ENCODE data around the gene WFDC5. TPM values are rescaled to one million over a fixed set of nuclear protein-coding genes. Genes with fewer than 3 reads are reported as not detected.
A peak's percentile ranks its signal among the peaks of the same experiment; 100 is the strongest.

WFDC5 gene
- total RNA-seq, 1 donor from 2014 or later = not detected

DNA sequence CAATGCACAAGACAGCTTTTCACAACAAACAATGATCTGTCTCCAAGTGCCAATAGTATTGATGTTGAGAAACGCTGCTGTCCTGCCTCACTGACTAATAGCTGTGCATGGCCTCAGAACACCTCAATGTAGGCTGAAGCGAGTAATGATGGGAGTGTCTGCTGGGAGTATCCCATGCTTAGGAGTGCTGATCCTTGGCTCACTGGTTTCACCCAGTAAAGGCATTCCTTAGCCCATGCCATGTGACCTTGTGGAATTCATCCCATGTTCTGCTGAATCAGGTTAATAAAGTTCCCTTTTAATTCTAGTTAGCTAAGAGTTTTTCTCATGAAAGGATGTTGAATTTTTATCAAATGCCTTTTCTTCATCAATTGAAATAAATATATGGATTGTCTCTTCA is 13.1 kb upstream of the WFDC5 start:
- H3K9ac ChIP-seq = no peak overlapping the region
- no peaks in the 10 kb centered on the region for H3K4me1 ChIP-seq
- H2AFZ ChIP-seq (replicated peaks) = no peak overlapping the region
- no peak for DNase-seq (ENCODE audit: low spot score)
- peaks cover 3% of the 10 kb centered on the region for H3K27me3 Mint-ChIP-seq (ENCODE audit: insufficient read depth, low read depth)
- no peak overlapping the region for H3K27ac Mint-ChIP-seq
- H3K79me2 ChIP-seq (ENCODE audit: low read depth) = no peaks in the 10 kb centered on the region
- H3K4me1 Mint-ChIP-seq = no peaks in the 10 kb centered on the region
- TF ChIP-seq EZH2 (IDR thresholded peaks at IDR 0.05) (no peak), EZH2phosphoT487 (IDR thresholded peaks at IDR 0.05) (no peak)
- TF ChIP-seq, protein P1, sequence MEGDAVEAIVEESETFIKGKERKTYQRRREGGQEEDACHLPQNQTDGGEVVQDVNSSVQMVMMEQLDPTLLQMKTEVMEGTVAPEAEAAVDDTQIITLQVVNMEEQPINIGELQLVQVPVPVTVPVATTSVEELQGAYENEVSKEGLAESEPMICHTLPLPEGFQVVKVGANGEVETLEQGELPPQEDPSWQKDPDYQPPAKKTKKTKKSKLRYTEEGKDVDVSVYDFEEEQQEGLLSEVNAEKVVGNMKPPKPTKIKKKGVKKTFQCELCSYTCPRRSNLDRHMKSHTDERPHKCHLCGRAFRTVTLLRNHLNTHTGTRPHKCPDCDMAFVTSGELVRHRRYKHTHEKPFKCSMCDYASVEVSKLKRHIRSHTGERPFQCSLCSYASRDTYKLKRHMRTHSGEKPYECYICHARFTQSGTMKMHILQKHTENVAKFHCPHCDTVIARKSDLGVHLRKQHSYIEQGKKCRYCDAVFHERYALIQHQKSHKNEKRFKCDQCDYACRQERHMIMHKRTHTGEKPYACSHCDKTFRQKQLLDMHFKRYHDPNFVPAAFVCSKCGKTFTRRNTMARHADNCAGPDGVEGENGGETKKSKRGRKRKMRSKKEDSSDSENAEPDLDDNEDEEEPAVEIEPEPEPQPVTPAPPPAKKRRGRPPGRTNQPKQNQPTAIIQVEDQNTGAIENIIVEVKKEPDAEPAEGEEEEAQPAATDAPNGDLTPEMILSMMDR (IDR thresholded peaks at IDR 0.05) = no peak
- peaks cover 25% of the 10 kb centered on the region for H3K27me3 ChIP-seq
- H4K20me1 ChIP-seq (ENCODE audit: low read depth) = no peaks in the 10 kb centered on the region
- H3K4me3 Mint-ChIP-seq = no peak overlapping the region
- no peak overlapping the region for H3K27ac ChIP-seq
- H3K9me3 ChIP-seq (ENCODE audit: low read depth) = no peaks in the 10 kb centered on the region
- H3K9me3 Mint-ChIP-seq = no peaks in the 10 kb centered on the region
- no peaks in the 10 kb centered on the region for H3F3A ChIP-seq (ENCODE audit: low read depth)
- no peak overlapping the region for H3K4me3 ChIP-seq
- H3K36me3 Mint-ChIP-seq = no peaks in the 10 kb centered on the region
- H3K36me3 ChIP-seq = no peaks in the 10 kb centered on the region
- H3K4me2 ChIP-seq = no peak overlapping the region

DNA sequence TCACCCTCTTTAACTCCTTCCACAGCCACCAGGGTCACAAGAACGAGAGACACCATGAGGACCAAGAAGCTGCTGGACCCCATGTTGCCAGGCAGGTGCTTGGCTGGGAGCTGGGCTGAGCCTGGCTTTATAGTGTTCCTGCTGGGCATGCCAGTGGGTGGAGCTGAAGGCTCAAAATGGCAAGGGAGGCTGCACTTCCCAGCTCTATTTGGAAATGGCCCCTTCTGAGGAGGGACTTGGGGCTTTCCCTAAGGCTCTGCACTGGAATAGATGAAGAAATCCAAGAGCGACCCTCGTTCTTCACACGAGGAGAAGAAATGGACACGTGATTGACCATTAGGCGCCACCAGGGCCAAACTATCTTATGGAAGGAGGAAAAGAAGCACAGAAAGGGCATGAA is 9.4 kb upstream of the WFDC5 start, which contains the start of gene WFDC12:
Gene WFDC12 (minus strand): TSS at position 101 of the 400 bp plus-strand sequence. CDS start 18 bp downstream, at position 83.
- Mint-ChIP-seq H3K27ac (peak within 1 kb of the TSS; percentile 34), H3K9me3 (no peaks in the 10 kb centered on the region), H3K36me3 (no peaks in the 10 kb centered on the region), H3K4me1 (no peaks in the 10 kb centered on the region), H3K4me3 (no peak within 1 kb of the TSS), H3K27me3 (ENCODE audit: insufficient read depth, low read depth) (peaks cover 3% of the 10 kb centered on the region)
- H3K9me3 ChIP-seq (ENCODE audit: low read depth) = no peaks in the 10 kb centered on the region
- no peaks in the 10 kb centered on the region for H3K79me2 ChIP-seq (ENCODE audit: low read depth)
- no peaks in the 10 kb centered on the region for H3K4me1 ChIP-seq
- no peak within 1 kb of the TSS for H2AFZ ChIP-seq (replicated peaks)
- H3K4me2 ChIP-seq = no peak within 1 kb of the TSS
- no peak within 1 kb of the TSS for H3K9ac ChIP-seq
- no peaks in the 10 kb centered on the region for H3F3A ChIP-seq (ENCODE audit: low read depth)
- no peaks in the 10 kb centered on the region for H4K20me1 ChIP-seq (ENCODE audit: low read depth)
- H3K27me3 ChIP-seq = no peaks in the 10 kb centered on the region
- no peak within 1 kb of the TSS for H3K4me3 ChIP-seq
- no peaks in the 10 kb centered on the region for H3K36me3 ChIP-seq
- H3K27ac ChIP-seq = no peak within 1 kb of the TSS
- DNase-seq (ENCODE audit: low spot score) = no peak
- TF ChIP-seq EZH2 (IDR thresholded peaks at IDR 0.05) (no peak), EZH2phosphoT487 (IDR thresholded peaks at IDR 0.05) (no peak)
- TF ChIP-seq, protein P1 (IDR thresholded peaks at IDR 0.05) = no peak

DNA sequence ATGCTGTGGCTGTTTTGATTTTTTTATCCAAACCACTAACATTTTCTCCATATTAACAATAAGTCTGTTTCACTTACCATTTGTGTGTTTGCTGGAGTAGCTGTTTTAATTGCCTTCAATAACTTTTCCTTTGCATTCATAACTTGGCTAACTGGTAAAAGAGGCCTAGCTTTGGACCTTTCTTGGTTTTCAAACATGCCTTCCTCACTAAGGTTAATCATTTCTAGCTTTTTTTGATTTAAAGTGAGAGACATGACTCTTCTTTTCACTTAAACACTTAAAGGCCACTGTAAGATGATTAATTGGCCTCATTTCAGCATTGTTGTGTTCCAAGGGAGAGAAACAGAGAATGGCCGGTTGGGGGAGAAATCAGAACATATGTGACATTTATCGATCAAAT is 6.4 kb upstream of the WFDC5 start:
- no peaks in the 10 kb centered on the region for H4K20me1 ChIP-seq (ENCODE audit: low read depth)
- no peaks in the 10 kb centered on the region for H3K4me1 ChIP-seq
- DNase-seq (ENCODE audit: low spot score) = no peak
- H3K4me2 ChIP-seq = no peak overlapping the region
- no peak overlapping the region for H3K4me3 Mint-ChIP-seq
- H3K9me3 Mint-ChIP-seq = no peaks in the 10 kb centered on the region
- H3K9me3 ChIP-seq (ENCODE audit: low read depth) = no peaks in the 10 kb centered on the region
- no peak overlapping the region for H3K27ac Mint-ChIP-seq
- H3K36me3 Mint-ChIP-seq = no peaks in the 10 kb centered on the region
- no peaks in the 10 kb centered on the region for H3K4me1 Mint-ChIP-seq
- no peaks in the 10 kb centered on the region for H3K79me2 ChIP-seq (ENCODE audit: low read depth)
- no peaks in the 10 kb centered on the region for H3K27me3 ChIP-seq
- H3K27me3 Mint-ChIP-seq (ENCODE audit: insufficient read depth, low read depth) = peaks cover 3% of the 10 kb centered on the region
- H3F3A ChIP-seq (ENCODE audit: low read depth) = no peaks in the 10 kb centered on the region
- TF ChIP-seq EZH2 (IDR thresholded peaks at IDR 0.05) (no peak), EZH2phosphoT487 (IDR thresholded peaks at IDR 0.05) (no peak)
- TF ChIP-seq, protein P1 (IDR thresholded peaks at IDR 0.05) = no peak
- H2AFZ ChIP-seq (replicated peaks) = no peak overlapping the region
- H3K9ac ChIP-seq = no peak overlapping the region
- no peak overlapping the region for H3K4me3 ChIP-seq
- no peak overlapping the region for H3K27ac ChIP-seq
- H3K36me3 ChIP-seq = no peaks in the 10 kb centered on the region
